Measurements from ENCODE around the gene CCDC27.

The CCDC27 gene

DNA sequence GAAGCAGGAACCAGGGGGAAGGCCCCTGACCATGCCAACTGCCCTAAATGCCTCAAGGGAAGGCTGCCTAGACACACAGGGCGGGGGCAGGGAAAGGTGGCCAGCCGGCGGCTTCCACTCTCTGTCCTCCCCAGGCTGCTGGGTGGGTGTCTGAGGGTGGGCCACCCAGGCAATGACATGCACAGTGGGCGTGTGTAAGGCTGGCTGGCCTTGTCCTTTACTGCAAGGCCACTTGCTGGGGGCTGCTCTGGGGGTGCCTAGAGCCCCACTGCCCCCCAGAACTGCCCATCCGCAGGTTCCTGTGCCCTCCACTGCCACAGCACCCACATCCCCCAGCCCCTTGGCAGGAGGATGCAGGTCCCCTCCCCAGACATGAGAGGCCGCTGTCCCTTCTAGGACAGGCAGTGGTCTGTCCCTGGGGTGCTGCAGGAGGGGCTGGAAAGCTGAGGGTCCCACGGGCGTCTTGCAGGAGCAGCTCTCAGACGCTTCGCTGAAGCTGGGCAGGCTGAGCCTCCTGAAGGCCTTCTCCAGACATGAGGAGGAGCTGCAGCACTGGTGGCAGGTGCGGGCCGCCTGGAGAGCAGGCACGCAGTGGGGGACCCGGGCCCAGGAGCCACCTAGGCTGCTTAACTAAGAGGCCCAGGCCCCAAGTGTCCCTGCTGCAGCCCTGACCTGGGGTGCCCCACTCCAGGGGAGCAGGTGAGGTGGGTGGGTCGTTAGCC, 10.1 kb downstream of the CCDC27 start:
- DNase-seq = no peak

DNA sequence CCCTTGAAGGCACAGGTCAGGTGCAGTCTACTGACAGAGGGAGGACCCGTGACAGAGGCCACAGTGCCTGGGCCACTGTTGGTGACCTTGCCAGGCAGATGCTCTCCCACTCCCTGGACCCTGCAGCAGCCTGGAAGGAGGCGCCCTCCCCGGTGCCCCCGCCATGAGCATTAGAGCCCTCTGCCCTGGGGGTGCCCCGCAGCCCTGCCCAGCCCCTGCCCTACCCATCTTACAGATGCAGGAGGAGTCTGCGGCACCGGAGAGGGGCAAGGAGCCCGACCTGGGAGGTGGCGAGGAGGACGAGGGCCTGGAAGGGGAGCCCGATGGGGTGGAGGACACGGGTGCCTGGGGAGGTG, 10.6 kb downstream of the CCDC27 start:
- DNase-seq = no peak

DNA sequence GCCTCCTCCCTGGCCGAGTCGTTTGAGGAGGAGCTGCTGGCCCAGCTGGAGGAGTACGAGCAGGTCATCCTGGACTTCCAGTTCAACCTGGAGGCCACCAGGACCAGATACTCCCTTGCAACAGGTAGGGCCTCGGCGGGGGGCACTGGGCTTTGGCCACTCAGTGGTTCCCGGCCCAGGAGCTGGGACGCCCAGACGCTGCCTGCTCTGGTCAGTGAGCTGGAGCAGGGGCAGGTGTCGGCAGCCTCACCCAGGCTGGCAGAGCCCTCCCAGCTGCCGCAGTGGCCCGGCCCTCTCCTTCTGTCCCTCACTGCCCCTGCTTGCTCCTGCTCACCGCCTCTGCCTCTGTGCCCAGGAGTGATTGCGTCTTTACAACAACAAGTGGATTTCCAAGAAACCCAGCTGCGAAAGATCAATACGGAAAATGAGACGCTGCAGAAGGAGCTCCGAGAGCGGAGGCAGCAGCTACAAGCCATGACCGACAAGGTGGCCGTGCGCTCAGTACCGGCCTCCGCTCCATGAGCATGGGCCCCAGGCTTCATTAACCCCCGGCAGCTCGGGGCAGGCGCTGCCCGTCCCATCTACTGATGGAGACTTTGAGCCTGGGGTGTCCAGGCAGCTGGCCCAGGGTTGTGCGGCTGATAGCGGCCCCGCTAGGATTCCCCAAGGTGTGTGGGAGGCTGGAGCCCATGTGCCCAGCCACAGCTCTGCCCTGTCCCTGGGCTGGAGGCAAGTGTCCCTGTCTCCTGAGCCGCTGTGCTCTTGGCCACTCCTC, 11.3 kb downstream of the CCDC27 start:
- DNase-seq = no peak

DNA sequence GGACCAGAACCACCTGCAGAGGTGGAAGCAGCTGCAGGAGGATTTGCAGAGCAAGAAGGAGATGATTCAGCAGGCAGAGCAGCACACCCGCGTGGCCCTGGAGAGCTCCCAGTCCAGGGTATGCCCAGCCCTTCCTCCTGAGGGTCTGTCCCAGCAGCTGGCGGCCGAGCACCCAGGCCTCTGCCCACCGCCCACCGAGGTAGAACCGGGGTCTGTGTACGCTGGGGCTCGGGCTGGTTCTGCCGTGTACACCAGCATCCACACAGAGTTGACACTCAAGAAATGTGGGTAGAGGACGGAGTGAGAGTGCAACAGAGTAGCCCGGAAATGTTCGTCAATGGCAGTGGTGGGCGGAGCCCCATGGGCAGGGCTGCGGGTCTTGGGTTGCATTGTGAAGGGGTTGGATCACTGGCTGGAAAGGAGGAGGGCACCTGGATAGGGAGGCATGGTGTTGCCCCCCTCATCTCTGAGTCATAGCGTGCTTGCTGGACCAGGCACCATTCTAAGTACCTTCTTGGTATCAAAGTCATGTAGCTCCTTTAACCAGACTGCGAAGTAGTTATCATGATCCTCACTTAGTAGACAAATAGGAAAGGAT, 15.2 kb downstream of the CCDC27 start:
- no peak for DNase-seq

DNA sequence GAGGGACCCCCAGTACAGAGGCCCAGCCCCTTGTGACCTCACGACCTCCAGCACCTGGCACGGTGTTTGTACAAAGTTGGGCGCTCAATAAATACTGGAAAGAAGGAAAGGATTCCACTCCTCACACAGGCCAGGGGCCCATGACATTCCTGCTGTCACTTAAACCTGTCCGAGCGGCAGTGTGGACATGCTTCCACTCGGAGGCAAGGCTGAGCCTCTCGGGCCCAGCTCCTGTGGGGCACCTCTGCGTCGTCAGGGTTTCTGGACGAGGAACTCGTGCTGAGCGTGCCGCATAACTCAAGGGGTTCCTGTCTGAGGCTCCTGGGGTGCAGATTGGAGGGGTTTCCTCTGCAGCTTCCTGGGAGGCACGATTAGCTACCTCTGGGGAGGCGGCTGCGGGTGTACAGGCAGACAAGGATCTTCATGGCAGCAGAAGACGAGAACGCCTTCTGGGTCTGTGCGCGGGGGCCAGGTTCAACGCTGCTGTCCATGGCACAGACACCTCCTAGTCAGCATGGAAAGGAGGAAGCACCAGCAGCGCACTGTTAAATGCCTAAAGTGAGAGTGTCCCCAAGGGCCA, 16.7 kb downstream of the CCDC27 start:
- no peak for DNase-seq

DNA sequence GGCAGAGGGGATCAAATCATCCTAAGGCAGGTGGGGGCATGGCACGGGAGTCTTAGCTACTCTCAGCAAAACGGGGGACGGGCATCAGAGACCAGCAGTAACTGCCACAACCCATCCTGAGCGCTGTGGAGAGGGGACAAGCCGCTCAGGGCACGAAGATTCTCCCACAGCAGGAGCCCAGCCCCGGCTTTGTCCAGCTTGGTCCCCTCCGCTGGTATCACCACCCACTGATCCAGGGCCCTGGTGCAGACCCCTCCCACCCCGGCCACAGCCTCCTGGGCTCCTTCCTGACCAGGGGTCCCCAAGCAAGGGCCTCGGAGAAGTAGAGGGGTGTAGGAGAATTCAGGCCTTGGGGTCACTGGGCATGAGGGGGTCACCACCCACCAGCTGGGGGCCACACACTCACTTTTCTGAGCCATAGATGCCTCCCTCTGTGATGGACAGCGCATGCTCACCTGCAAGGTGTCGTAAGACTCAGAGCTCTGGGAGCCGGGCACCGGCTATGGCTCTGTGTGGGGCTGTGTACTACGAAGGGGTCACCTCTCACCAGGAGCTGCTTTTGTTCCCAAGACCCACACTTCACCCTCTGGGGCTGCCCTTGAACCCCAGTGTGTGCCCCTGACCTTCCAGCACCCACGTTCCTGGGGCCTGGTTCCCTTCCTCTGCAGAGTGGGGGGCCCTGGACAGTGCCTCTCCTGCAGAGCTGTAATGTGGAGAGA, 18.0 kb downstream of the CCDC27 start:
- no peak for DNase-seq

DNA sequence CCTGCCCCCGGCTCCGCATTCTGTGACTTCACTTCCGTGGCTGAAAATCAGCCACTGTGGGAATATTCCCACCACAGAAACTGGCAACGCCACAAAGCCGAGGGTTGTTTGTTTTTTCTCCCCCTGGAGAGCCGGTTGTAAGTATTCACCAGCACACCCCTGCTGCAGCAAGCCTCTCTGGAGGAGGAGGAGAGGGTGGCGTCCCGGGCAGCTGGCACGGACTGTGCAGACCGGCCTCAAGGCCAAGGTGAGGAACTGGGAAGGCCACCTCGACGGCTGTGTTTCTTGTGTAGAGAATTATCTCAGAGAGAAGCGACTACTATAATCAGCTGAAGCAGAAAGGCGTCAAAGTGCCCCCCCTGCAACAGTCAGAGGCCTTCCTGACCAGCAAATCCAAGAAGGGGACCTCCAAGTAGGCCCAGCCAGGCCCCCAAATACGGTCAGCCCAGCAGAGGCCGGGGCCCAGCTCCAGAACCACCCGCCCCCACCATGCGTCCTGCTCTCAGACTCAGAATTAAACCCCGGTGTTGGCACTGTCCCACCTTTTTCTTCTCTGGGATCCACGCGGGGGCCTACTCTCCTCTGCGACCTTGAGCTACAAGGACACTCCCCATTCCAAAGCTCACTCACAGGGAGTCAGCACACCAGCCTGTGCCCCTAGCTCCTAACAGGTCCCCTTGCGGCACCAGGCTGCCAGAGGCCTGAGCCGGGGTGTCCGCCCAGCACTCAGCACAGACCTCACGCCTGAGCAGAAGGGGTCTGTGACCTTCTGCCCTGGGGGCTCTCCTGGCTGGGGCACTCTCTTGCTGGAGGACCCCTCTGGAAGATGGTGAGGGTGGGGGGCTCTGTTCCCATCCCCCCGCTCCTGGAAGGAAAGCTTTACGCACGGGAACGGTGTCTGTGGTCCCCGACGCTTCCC, 19.1 kb downstream of the CCDC27 start:
- DNase-seq = no peak

DNA sequence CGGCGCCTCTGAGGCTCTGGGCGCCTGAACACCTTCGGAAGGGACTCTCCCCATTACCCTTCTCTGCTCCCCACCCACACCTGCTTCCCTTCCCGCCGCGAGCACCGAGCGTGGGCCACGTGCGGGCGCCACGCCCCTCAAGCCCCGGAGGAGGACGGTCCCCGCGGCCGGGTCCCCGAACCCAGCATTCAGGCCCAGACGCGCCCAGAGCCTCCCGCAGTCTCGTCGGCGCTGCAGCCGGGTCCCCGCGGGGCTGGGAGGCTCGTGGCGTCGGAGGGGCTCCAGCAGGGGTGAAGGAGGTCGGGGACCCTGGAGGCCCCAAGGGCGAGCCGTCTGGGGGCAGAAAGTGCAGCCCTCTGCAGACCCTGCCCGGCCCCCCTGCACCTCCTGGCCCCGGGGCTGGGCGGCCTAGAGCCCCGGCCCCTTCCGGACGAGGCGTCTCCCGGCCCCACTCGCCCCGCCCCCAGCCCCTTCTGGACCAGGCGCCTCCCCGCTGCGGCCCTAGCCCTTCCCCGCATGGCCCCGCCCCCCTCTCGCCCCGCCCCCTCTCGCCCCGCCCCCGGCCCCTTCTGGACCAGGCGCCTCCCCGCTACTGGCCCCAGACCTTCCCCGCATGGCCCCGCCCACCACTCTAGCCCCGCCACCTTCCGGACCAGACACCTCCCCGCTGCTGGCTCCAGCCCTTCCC, 19.9 kb downstream of the CCDC27 start:
- peak; percentile 88 for DNase-seq

DNA sequence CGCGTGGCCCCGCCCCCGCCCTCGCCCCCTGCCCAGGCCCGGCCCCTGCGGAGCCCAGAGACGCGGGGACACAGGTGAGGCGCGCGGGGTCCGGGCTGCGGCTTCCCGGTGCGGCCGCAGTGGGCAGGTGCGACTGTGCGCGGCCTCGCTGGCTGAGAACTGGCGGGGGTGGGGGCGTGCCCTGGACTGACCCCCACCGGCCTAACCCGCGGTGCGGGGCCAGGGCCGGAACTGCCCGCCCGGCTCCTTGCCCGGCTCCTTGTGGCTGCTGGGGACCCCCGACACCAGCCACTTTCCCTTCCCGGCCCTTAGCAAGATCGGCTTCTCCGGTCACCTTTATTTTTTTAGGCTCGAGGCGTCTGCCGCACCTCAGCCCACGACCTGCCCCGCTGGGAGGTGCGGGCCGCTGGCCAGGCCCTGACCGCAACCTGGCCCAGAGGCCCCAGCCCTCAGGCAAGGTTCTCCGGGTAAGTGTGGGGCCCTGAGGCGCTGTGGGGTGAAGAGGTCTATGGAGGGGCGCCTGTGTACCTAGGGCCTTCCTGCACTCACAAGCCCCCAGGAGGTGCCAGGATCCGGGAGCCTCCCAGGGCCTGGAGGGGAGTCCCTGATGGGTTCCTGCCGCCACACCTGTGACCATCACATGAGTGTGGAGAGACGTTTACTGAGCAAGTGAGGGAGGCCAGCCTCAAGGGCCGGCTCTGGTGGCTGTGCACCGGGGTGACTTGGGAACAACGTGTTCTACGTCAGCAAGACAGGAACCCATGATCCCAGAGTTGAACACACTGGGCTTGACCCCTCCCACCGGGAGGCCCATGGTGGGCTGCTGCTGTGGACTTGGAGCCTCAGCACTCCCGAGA, 20.7 kb downstream of the CCDC27 start, which contains the start of gene SMIM1:
TSS of gene SMIM1 (plus strand) at position 35 of the 857 bp plus-strand sequence. CDS start 2,625 bp downstream, outside the sequence.
- no peak for DNase-seq

DNA sequence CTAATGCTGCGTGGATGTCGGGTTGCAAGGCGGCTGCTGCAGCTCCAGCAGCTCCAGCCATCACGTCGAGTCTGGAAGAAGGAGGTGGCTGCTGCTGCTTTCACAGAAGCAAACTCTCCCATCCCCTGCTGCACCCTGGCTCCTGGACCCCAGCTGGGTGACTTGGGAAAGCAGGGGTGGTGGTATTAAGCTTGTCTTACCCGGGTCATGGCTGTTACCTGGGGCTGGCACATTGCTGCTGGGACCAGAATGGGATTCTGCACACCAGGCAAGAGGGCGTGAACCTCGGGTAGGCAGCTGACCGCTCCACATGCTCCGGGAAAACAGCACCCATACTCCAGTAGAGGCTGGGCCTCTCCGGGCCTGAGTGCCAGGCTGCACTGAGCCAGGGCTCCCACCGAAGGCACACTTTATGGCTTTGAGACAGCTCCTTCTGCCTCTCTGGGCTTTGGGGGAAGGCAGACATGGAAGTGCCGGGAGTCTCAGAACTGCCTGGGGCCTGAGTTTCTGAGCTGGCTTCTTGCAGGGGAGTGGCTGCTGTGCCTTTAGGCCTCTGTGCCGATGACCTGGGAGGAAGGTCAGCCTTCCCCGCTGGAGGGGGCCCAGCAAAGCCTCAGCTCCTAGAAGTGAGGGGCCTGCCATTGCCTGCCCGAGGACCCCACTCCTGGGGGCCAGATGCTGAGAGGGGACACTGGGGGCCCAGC, 21.5 kb downstream of the CCDC27 start:
- no peak for DNase-seq

DNA sequence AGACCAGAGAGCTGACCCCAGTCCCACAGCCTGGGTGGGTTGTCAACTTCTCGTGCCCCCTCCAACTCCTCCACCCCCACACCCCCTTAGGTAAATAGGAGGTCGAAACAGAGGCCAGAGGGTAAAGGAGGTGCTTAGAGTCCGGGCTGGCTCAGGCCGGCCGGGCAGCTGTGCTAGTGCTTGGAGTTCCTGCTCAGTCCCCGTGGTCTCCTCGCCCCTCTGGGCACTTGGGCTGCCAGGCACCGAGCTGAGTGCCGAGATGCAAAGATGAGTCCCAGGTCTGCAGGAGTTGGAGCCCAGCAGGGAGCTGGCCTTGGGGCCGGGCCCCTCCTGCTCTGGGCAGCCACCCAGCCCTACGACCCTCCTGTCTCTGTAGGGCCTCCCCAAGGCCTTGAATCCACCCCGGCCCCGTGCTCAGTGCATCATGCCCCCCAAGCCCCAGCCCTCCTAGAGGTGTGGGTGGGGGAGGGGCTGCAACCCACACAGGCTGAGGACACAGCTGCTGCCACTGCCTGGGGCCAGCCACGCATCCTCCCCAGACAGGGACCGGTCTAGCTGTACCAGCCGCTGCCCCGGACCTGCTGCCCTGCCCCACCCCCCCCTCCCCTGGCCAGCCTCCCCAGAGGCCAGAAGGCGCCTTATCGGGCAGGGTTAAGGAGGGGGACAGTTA, 22.2 kb downstream of the CCDC27 start:
- no peak for DNase-seq

DNA sequence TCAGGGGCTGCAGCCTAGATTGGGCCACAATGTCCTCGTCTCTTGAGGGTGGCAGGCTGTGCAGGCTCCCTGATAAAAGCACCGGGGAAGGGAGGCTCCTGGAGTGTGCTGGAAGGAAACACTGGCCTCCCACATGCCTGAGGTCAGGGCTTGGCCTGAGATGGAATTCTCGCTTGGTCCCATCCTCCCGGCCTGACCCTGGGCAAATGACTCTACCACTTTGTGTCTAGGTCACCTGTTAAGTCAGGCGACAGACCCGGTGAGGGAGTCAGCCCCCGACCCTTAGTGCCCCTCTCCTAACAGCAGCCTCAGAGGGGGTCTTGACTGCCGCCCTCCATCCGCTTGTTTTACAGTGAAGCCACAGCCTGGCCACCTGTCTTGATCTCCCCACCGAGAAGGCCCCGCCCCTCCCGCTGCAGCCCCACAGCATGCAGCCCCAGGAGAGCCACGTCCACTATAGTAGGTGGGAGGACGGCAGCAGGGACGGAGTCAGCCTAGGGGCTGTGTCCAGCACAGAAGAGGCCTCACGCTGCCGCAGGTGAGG, 22.8 kb downstream of the CCDC27 start:
- no peak for DNase-seq

DNA sequence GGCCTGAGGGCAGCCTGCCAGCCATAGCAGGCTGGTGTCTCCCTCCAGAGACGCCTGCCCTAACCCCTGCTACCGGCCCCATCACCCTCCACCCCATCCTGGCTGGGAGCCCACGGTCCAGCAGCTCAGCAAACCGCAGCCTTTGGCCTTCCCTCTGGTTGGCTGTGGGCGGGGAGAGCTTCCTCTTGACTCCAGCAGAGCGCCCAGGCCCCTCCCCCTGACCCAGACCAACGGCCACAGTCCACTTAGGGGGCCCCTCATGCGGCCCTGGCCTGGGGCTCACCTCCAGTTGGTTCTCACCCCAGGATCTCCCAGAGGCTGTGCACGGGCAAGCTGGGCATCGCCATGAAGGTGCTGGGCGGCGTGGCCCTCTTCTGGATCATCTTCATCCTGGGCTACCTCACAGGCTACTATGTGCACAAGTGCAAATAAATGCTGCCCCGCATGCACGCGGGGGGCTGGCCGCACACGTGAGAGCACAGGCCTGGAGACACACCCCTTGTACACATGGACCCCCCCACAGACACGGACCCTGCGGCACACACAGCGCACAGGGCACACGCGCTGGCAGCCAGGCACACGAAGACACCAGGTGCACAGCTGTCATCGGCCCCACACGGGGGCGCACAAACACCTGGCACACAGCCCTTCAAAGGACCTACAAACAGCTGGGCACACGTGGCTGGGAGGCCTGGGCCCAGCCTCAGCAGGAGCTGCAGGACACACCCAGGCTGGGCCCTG, 23.4 kb downstream of the CCDC27 start:
- peak; percentile 50 for DNase-seq

DNA sequence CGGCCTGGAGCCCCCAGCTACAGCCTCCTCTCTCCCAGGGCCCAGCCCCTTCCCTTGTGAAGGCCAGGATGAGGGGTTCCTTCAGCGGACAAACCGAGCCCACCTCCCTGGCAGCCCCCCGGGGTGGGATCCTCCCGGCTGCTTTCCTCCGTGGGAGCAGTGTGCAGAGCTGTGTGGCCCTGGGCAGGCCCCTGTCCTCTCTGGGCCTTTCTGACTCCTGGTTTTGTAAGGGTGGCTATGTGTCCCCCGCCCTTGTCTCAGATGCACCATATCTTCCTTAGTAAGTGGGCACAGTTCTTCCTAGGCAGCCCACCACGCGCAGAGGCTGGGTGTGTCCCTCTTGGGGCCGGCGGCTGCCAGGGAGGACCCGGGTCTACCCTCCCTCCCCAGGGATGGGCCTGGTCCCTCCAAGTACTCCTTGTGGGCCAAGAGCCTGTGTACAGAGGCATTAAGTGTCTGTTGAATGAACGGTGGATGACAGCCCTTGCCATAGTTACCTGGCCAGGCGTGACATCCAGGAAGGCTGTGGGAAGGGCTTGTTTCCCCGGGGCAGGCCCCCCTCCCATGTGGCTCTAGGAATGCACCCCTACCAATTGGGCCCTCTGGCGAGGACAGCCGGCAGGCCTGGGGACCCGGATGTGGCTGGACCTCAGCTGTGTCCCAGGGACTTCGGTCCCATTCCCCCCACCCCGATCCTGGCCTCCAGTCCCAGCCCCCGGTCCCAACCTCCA, 24.1 kb downstream of the CCDC27 start:
- no peak for DNase-seq

DNA sequence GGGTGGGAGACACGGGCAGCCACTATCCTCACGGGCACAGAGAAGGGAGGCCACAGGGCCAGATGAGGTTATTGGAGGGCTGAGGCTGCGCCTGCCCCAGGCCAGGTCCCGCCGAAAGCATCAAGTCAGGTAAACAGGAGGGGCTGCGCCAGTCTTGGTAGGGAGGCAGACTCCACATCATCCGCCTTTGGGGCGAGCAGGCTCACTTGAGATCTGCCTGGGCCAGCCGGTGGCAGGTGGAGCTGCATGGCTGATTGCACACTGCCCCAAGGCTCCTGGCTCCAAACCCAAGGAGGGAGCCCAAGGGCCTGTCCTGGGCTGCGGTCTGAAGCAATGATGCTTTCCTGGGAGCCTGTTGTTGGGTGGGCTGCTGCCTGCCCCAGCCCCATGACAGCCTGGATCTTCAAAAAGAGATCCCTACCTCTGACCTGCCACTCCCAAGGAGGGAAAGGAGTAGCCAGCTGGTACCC, 24.9 kb downstream of the CCDC27 start:
- DNase-seq = no peak

DNA sequence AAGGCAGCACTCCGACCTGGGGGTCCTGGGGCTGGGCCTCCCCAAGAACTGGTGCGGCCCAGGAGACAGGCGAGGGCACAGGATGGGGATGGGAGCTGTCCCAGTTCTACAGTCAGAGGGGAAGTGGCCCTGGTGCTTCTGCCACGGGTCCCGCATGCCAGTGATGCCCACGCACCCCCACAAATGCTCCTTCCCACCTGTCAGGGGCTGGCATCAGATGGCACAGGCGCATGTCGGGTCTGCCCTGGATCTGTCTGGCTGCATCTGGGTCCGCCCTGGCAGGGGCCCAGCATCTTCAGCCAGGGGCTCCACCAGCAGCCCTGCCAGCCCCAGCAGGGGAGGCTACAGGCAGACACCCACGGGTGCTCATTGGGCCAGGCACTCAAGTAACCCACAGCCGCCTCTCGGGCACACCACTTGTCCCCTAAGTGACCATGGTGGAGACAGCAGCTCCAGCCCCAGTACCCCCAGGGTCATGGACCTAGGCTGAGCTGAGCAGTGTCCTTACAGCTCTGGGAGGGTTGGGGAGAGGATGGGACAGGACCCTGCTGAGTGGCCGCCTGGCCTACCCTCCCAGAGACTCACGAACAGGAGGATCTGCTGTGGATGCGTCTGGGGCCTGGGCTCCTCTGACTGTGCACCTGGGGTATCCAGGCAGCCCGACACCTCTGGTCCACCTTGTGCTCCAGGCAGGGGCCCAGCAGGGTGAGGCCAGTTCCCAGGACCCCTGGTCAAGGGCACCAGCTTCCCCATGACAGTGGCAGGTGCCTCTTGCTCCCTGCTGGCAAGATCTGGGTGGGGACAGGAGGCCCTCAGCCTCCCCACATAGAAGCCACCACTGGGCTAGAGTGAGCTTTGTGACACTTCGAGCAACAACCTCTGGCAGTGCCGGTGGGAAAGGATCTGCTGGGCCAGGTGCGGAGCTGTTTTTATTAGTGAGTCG, 25.7 kb downstream of the CCDC27 start:
- DNase-seq = no peak
